GM19351 (cell line): Measurements from ENCODE around the gene GPBAR1.
"Not testable (repeated sequence)": the region's sequence is repeated elsewhere in the genome, so short reads cannot be mapped to it uniquely, and the experiment has no call there.

Source experiments
- ATAC-seq: cut with Tn5 transposase; IDR thresholded peaks from one replicate; pipeline ENCODE4 v1.9.1; 2021; ENCODE audit warnings: mild to moderate bottlenecking, moderate library complexity; ENCODE audit not compliant: unreplicated experiment

Gene GPBAR1

GRCh38 chr2:218305383-218305782, 44.6 kb downstream of the GPBAR1 start:
- ATAC-seq, result no peak

- ATAC-seq, result no peak
Observed at GRCh38 chr2:218306184-218306920, 45.5 kb downstream of the GPBAR1 start.

GRCh38 chr2:218307415-218308090, 46.7 kb downstream of the GPBAR1 start:
- ATAC-seq, result no peak

GRCh38 chr2:218310853-218311540, 50.2 kb downstream of the GPBAR1 start:
- no peak for ATAC-seq

- not testable (repeated sequence) for ATAC-seq
Observed at GRCh38 chr2:218311541-218312266, 50.9 kb downstream of the GPBAR1 start.

- ATAC-seq, result no peak
Observed at GRCh38 chr2:218312267-218312756, 51.5 kb downstream of the GPBAR1 start.

- ATAC-seq, result no peak
Observed at GRCh38 chr2:218313356-218313755, 52.5 kb downstream of the GPBAR1 start.
